Adrenal gland (tissue), 12 donors: ENCODE data around the gene ATG10. TPM values are rescaled to one million over a fixed set of nuclear protein-coding genes. Genes with fewer than 3 reads are reported as not detected.

Experiments
- DNase-seq, 7 donors: peaks; one replicate each; pipeline ENCODE4 v3.0.0-alpha.2; 2019 to 2020
- H3K27ac ChIP-seq, 5 donors: fragments of 200-600 bp; sonication (generic) in 4 of 5; 1 replicate in 3 of 5; 2 replicates in 2 of 5; pipeline versions ENCODE4 v1.5.1 to v1.8.0; 2016 to 2020; ENCODE audit warnings: mild to moderate bottlenecking in 1 of 5
- H3K27me3 ChIP-seq: fragments of 200-600 bp; 2 replicates; pipeline ENCODE4 v1.8.0; 2021
- H3K36me3 ChIP-seq, 2 donors: fragments of 200-600 bp; replicated peaks in 1 of 2; 1 replicate in 1 of 2; 2 replicates in 1 of 2; pipeline versions ENCODE4 v1.5.1 to v1.8.0; 2018 to 2022
- H3K4me1 ChIP-seq, 2 donors: fragments of 200-600 bp; replicated peaks in 1 of 2; 1 replicate in 1 of 2; 2 replicates in 1 of 2; pipeline versions ENCODE4 v1.5.1 to v1.8.0; 2018 to 2021
- H3K4me3 ChIP-seq, 4 donors: fragments of 200-600 bp; sonication (generic) in 3 of 4; one replicate each; pipeline ENCODE4 v1.5.1; 2016 to 2018
- H3K9me3 ChIP-seq, 3 donors: fragments of 200-600 bp; sonication (generic) in 1 of 3; replicated peaks in 1 of 3; 1 replicate in 2 of 3; 2 replicates in 1 of 3; pipeline versions ENCODE4 v1.5.1 to v1.8.0; 2016 to 2021
- CTCF ChIP-seq, 6 experiments: fragments of 450-650 bp in 4 of 6; fragments of 200-600 bp in 2 of 6; sonication (generic) in 1 of 6; IDR thresholded peaks; 1 replicate in 5 of 6; 2 replicates in 1 of 6; pipeline versions ENCODE4 v1.5.1 to v1.8.0; 2016 to 2021; ENCODE audit warnings: antibody characterized with exemption in 6 of 6, mild to moderate bottlenecking in 2 of 6, moderate library complexity in 1 of 6
- POLR2A ChIP-seq, 2 donors: fragments of 450-650 bp; IDR thresholded peaks; one replicate each; pipeline ENCODE4 v1.6.1; 2017; ENCODE audit warnings: antibody characterized with exemption in 2 of 2, mild to moderate bottlenecking in 2 of 2, moderate library complexity in 1 of 2
- WGBS, 4 donors: extraction: QIAGEN DNeasy Blood & Tissue Kit in 2 of 4; methylation state at CpG; one replicate each; pipeline versions ENCODE4 v1.1.5 to v1.1.7; 2013 to 2017; 5-methylcytosine and 5-hydroxymethylcytosine counted together
- intact Hi-C, 2 donors: fragments of 100-400 bp; cut with DNase I; formaldehyde crosslinking; loops; one replicate each; pipeline versions ENCODE4 v1.14.1 to v1.15.0; 2022 to 2023
- polyA plus RNA-seq, 3 donors: library from polyadenylated mRNA; stranded (reverse); fragments of 200-250 nt in 2 of 3; fragments of 350-450 nt in 1 of 3; fragmentation: Illumina TruSeq in 1 of 3; extraction: RNeasy Lipid Tissue Mini Kit (QIAGEN cat#74804) in 1 of 3; gene quantifications; one replicate each; pipeline ENCODE4 v1.2.3, GENCODE V29; 2013 to 2014
- small RNA-seq, 2 donors: library from RNA; depleted of rRNA; stranded (forward); fragments of <200 nt; gene quantifications; one replicate each; pipeline ENCODE3, GENCODE V24; 2016
- total RNA-seq, 9 donors: library from RNA; depleted of rRNA in 4 of 9; stranded (reverse); fragments of >200 nt in 4 of 9; fragments of 120-200 nt in 1 of 9; fragmentation: NEBNext Ultra II Directional in 1 of 9; extraction: Animal tissue kit (Norgen Biotek cat#: 25700) in 1 of 9; gene quantifications; one replicate each; pipeline versions ENCODE4 v1.1.0 to v1.2.4, GENCODE V29; 2013 to 2023
- donor health status: healthy with polysubstance abuse.
- donor health status: Bipolar disorder and iron deficiency.
- donor health status: DM: yes; HTN: yes; CAD: no.
- donor health status: DM: no; HTN: no; CAD: no.
- donor health status: DM: no; HTN: no; CAD: no.
- donor health status: DM: yes; HTN: yes; CAD: no.

Gene ATG10
- total and polyA plus RNA-seq, 12 donors, result 4.0 to 15.1 (median 7.1) TPM

GRCh38 chr5:82298668-82299067 is 326.8 kb downstream of the ATG10 start:
- H3K27ac ChIP-seq, result no peak overlapping the region
- H3K4me3 ChIP-seq, result no peak overlapping the region
- WGBS, 4 donors, result 50 to 71% (median 58%) methylated on average over 2 of the region's 2 CpGs
- H3K9me3 ChIP-seq, result no peaks in the 10 kb centered on the region
- intact Hi-C loops, result no loop called here
- H3K27me3 ChIP-seq, result no peaks in the 10 kb centered on the region
- no peak for DNase-seq
- TF ChIP-seq CTCF (IDR thresholded peaks at IDR 0.05) (no peak), POLR2A (IDR thresholded peaks at IDR 0.05) (no peak)
- no peaks in the 10 kb centered on the region for H3K36me3 ChIP-seq
- H3K4me1 ChIP-seq, result no peaks in the 10 kb centered on the region

DNA sequence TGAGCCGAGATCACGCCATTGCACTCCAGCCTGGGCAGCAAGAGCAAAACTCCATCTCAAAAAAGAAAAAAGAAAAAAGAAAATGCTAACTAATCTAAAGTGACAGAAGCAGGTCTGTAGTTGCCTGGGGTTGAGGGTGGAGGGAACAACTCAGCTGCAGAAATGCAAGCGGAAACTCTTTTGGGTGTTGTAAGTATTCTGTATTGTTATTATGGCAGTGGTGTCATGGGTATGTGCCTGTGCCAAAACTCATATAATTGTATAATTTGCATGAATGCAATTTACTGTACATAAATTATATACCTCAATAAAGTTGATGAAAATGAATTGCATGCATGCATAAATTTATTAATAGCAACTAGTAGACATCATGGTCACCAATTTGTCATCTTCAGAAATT is 329.4 kb downstream of the ATG10 start:
- Histone ChIP-seq H3K27ac (no peak overlapping the region), H3K9me3 (no peaks in the 10 kb centered on the region), H3K4me3 (no peak overlapping the region), H3K36me3 (no peaks in the 10 kb centered on the region), H3K4me1 (no peaks in the 10 kb centered on the region), H3K27me3 (no peaks in the 10 kb centered on the region)
- TF ChIP-seq POLR2A (IDR thresholded peaks at IDR 0.05), result no peak
- no peak for TF ChIP-seq CTCF (IDR thresholded peaks at IDR 0.05)
- no peak for DNase-seq
- intact Hi-C loops, result no loop called here
- WGBS, 4 donors, result 90 to 99% (median 93%) methylated on average over 3 of the region's 3 CpGs

Small RNA genes within 50 kb of the gene (small RNA-seq; reads per million reads assigned to genes)
- gene AC010598.1 (0 to 0.12 reads per million in 2 donors), gene RN7SL378P (0 reads per million in 2 donors)

Other genes with a start within 250 kb of the ATG10 start
- 100 to 1,000 TPM in 1 of 9 donors, 10 to 100 TPM in 8; 16.2 to 424 (median 26.7) TPM for gene SSBP2, start 220.9 kb upstream of the ATG10 start, total RNA-seq
- gene SSBP2, start 220.9 kb upstream of the ATG10 start, polyA plus RNA-seq, result 10 to 100 TPM; 21.3 to 27.7 (median 24.1) TPM